ENCODE measurements around the gene OGDH.
"Not testable (repeated sequence)": the region's sequence is repeated elsewhere in the genome, so short reads cannot be mapped to it uniquely, and the experiment has no call there.

OGDH gene

GRCh38 chr7:44673771-44674170 is 67.3 kb downstream of the OGDH start:
- DNase-seq = no peak

- DNase-seq = no peak
Measured at GRCh38 chr7:44674381-44674780, 68.0 kb downstream of the OGDH start.

- no peak for DNase-seq
Measured at GRCh38 chr7:44676776-44677175, 70.3 kb downstream of the OGDH start.

GRCh38 chr7:44678101-44678470 is 71.7 kb downstream of the OGDH start:
- no peak for DNase-seq

GRCh38 chr7:44678471-44679179 is 72.2 kb downstream of the OGDH start:
- no peak for DNase-seq

GRCh38 chr7:44681645-44682044 is 75.2 kb downstream of the OGDH start:
- no peak for DNase-seq

- DNase-seq = no peak
Measured at GRCh38 chr7:44685723-44686122, 79.3 kb downstream of the OGDH start.

GRCh38 chr7:44689427-44689826 is 83.0 kb downstream of the OGDH start:
- DNase-seq = no peak

- no peak for DNase-seq
Measured at GRCh38 chr7:44693641-44694313, 87.3 kb downstream of the OGDH start.

- DNase-seq = no peak
Measured at GRCh38 chr7:44694326-44694725, 87.9 kb downstream of the OGDH start.

- no peak for DNase-seq
Measured at GRCh38 chr7:44694766-44695165, 88.3 kb downstream of the OGDH start.

GRCh38 chr7:44695756-44696155 is 89.3 kb downstream of the OGDH start:
- no peak for DNase-seq

GRCh38 chr7:44696728-44697127 is 90.3 kb downstream of the OGDH start:
- no peak for DNase-seq

GRCh38 chr7:44697136-44698045 is 91.0 kb downstream of the OGDH start:
- no peak for DNase-seq

- no peak for DNase-seq
Measured at GRCh38 chr7:44698046-44698580, 91.7 kb downstream of the OGDH start.

GRCh38 chr7:44699598-44699997 is 93.2 kb downstream of the OGDH start:
- DNase-seq = not testable (repeated sequence)

GRCh38 chr7:44700322-44700721 is 93.9 kb downstream of the OGDH start:
- DNase-seq = no peak

GRCh38 chr7:44703391-44703790 is 97.0 kb downstream of the OGDH start:
- DNase-seq = not testable (repeated sequence)

- DNase-seq = no peak
Measured at GRCh38 chr7:44703921-44704320, 97.5 kb downstream of the OGDH start.

- DNase-seq = no peak
Measured at GRCh38 chr7:44705434-44705833, 99.0 kb downstream of the OGDH start.

GRCh38 chr7:44706788-44707557 is 100.5 kb downstream of the OGDH start:
- DNase-seq = no peak

- no peak for DNase-seq
Measured at GRCh38 chr7:44707558-44708230, 101.3 kb downstream of the OGDH start.

Measured in CD4-positive, alpha-beta T cell treated with Interleukin-4 for 4 hours (primary cell).